Motor neuron (in vitro differentiated cells): ENCODE measurements around the gene SHQ1. TPM values are rescaled to one million over a fixed set of nuclear protein-coding genes. Genes with fewer than 3 reads are reported as not detected.

ENCODE experiments used
- ATAC-seq, 8 experiments: fragments of 200-7000 bp; cut with Tn5 transposase; replicated peaks in 6 of 8; 2 replicates each; pipeline ENCODE4 v1.8.0; 2021; ENCODE audit warnings: mild to moderate bottlenecking in 8 of 8, moderate library complexity in 8 of 8
- H3K27ac ChIP-seq, 2 donors: fragments of 250-450 bp; sonication (Bioruptor Pico); 2 replicates each; pipeline ENCODE4 v1.9.0; 2021; ENCODE audit warnings: antibody characterized with exemption in 2 of 2, mild to moderate bottlenecking in 2 of 2, moderate library complexity in 1 of 2
- H3K4me1 ChIP-seq, 2 donors: fragments of 250-450 bp; sonication (Bioruptor Pico); replicated peaks in 1 of 2; 2 replicates each; pipeline ENCODE4 v1.6.1; 2021; ENCODE audit warnings: antibody characterized with exemption in 2 of 2, mild to moderate bottlenecking in 2 of 2, moderate library complexity in 1 of 2
- H3K4me3 ChIP-seq, 5 donors: fragments of 250-450 bp; sonication (Bioruptor Pico); 2 replicates each; pipeline ENCODE4 v1.9.0; 2021; ENCODE audit warnings: antibody characterized with exemption in 5 of 5, mild to moderate bottlenecking in 5 of 5, moderate library complexity in 4 of 5
- WGBS, 10 experiments: fragments of 450-650 bp; shearing (Covaris generic); methylation state at CpG; one replicate each; pipeline ENCODE4 v1.0.0; 2022; 5-methylcytosine and 5-hydroxymethylcytosine counted together
- in situ Hi-C, 9 experiments: fragments of 400-800 bp; cut with MboI; loops; one replicate each; pipeline ENCODE4 v1.15.0; 2021; ENCODE audit warnings: low sequenced_read_pairs in 9 of 9, low pct_unique_long_range_greater_than_20kb in 2 of 9; ENCODE audit not compliant: unreplicated experiment in 9 of 9
- total RNA-seq, 8 experiments: library from RNA; unstranded; fragments of 300-600 nt; gene quantifications; 2 replicates each; pipeline versions ENCODE4 v1.2.3 to v1.2.4, GENCODE V29; 2022

Gene SHQ1
- total RNA-seq = 10 to 100 TPM in 4 of 8 experiments, 1 to 10 TPM in 4; 5.6 to 25.0 (median 10.2) TPM

GRCh38 chr3:72847751-72848702, at the start of gene SHQ1:
TSS of gene SHQ1 (minus strand) at chr3:72848445. CDS start at chr3:72848340, 105 bp downstream.
- ATAC-seq = peak; percentile 93 to 99 (median 98)
- WGBS, 10 experiments = 0 to 1% (median 1%) methylated on average over 5 to 35 of the region's 86 CpGs; no CpG with 5 or more reads in 2 of the 10 experiments
- H3K4me3 ChIP-seq = peak within 1 kb of the TSS; percentile 55 to 76 (median 62)
- H3K4me1 ChIP-seq = peaks cover 0 to 6% of the 10 kb centered on the region in 2 donors
- in situ Hi-C loops = loop anchor here in 1 of 9 experiments (25.0 kb wide), 1 partner anchor 1136 kb away; no protein-coding TSS in a partner anchor
- H3K27ac ChIP-seq = peak within 1 kb of the TSS in 1 of 2 donors; percentile 3

- no peak overlapping the region for H3K4me3 ChIP-seq
- no peak for ATAC-seq
- no peaks in the 10 kb centered on the region for H3K4me1 ChIP-seq
- in situ Hi-C loops = no loop called here
- H3K27ac ChIP-seq = no peak overlapping the region
Measured at GRCh38 chr3:72897758-72898007, 49.4 kb upstream of the SHQ1 start.

- H3K27ac ChIP-seq = no peak overlapping the region
- H3K4me1 ChIP-seq = no peaks in the 10 kb centered on the region
- ATAC-seq = peak in 2 of 8 experiments; percentile 28 to 50
- WGBS, 10 experiments = 20 to 86% (median 78%) methylated on average over 1 to 4 of the region's 4 CpGs; no CpG with 5 or more reads in 1 of the 10 experiments
- in situ Hi-C loops = no loop called here
- no peak overlapping the region for H3K4me3 ChIP-seq
Measured at GRCh38 chr3:72896996-72897757, 48.9 kb upstream of the SHQ1 start.

GRCh38 chr3:72894976-72895552, 46.8 kb upstream of the SHQ1 start:
- WGBS, 10 experiments = 33 to 100% (median 85%) methylated on average over 1 to 3 of the region's 5 CpGs; no CpG with 5 or more reads in 1 of the 10 experiments
- no peaks in the 10 kb centered on the region for H3K4me1 ChIP-seq
- in situ Hi-C loops = no loop called here
- H3K27ac ChIP-seq = no peak overlapping the region
- no peak for ATAC-seq
- no peak overlapping the region for H3K4me3 ChIP-seq

- Histone ChIP-seq H3K4me1 (peaks cover 0 to 5% of the 10 kb centered on the region in 2 donors), H3K27ac (no peak overlapping the region), H3K4me3 (no peak overlapping the region)
- in situ Hi-C loops = no loop called here
- 60 to 93% (median 80%) methylated on average over 1 to 4 of the region's 4 CpGs; no CpG with 5 or more reads in 3 of the 10 experiments for WGBS, 10 experiments
- no peak for ATAC-seq
Measured at GRCh38 chr3:72892870-72893269, 44.6 kb upstream of the SHQ1 start.

- Histone ChIP-seq H3K4me1 (peaks cover 2 to 10% of the 10 kb centered on the region in 2 donors), H3K4me3 (no peak overlapping the region), H3K27ac (no peak overlapping the region)
- ATAC-seq = no peak
- 0 to 95% (median 74%) methylated on average over 1 to 4 of the region's 4 CpGs for WGBS, 10 experiments
- in situ Hi-C loops = no loop called here
Measured at GRCh38 chr3:72892081-72892775, 44.0 kb upstream of the SHQ1 start.

- peaks cover 3 to 12% of the 10 kb centered on the region in 2 donors for H3K4me1 ChIP-seq
- 3 to 60% (median 42%) methylated on average over 1 to 8 of the region's 8 CpGs for WGBS, 10 experiments
- H3K27ac ChIP-seq = no peak overlapping the region
- H3K4me3 ChIP-seq = no peak overlapping the region
- in situ Hi-C loops = no loop called here
- ATAC-seq = peak in 3 of 8 experiments; percentile 9 to 29 (median 11)
Measured at GRCh38 chr3:72891053-72891855, 43.0 kb upstream of the SHQ1 start.

- no peak overlapping the region for H3K27ac ChIP-seq
- H3K4me1 ChIP-seq = peaks cover 3 to 12% of the 10 kb centered on the region in 2 donors
- WGBS, 10 experiments = 49 to 100% (median 87%) methylated on average over 2 to 10 of the region's 10 CpGs; no CpG with 5 or more reads in 2 of the 10 experiments
- in situ Hi-C loops = no loop called here
- ATAC-seq = no peak
- H3K4me3 ChIP-seq = no peak overlapping the region
Measured at GRCh38 chr3:72890166-72890925, 42.1 kb upstream of the SHQ1 start.

- Histone ChIP-seq H3K4me1 (peaks cover 3 to 12% of the 10 kb centered on the region in 2 donors), H3K4me3 (no peak overlapping the region), H3K27ac (no peak overlapping the region)
- no peak for ATAC-seq
- in situ Hi-C loops = no loop called here
- 41 to 83% (median 47%) methylated on average over 3 to 10 of the region's 13 CpGs for WGBS, 10 experiments
Measured at GRCh38 chr3:72889310-72890165, 41.3 kb upstream of the SHQ1 start.

- peaks cover 3 to 12% of the 10 kb centered on the region in 2 donors for H3K4me1 ChIP-seq
- ATAC-seq = no peak
- H3K4me3 ChIP-seq = peak overlapping the region; percentile 46 to 59 (median 56)
- in situ Hi-C loops = no loop called here
- no peak overlapping the region for H3K27ac ChIP-seq
- WGBS, 10 experiments = 0 to 30% (median 4%) methylated on average over 1 to 20 of the region's 21 CpGs
Measured at GRCh38 chr3:72888546-72889309, 40.5 kb upstream of the SHQ1 start.
